HG02571 (cell line): Measurements from ENCODE around the gene MCHR1.
"Not testable (repeated sequence)": the region's sequence is repeated elsewhere in the genome, so short reads cannot be mapped to it uniquely, and the experiment has no call there.

ENCODE experiments used
- ATAC-seq: cut with Tn5 transposase; IDR thresholded peaks from one replicate; pipeline ENCODE4 v1.9.1; 2021; ENCODE audit warnings: mild to moderate bottlenecking, moderate library complexity; ENCODE audit not compliant: unreplicated experiment

The MCHR1 gene

GRCh38 chr22:40687706-40688105 lies 8.4 kb downstream of the MCHR1 start:
- ATAC-seq, result no peak

GRCh38 chr22:40690370-40690769 lies 11.1 kb downstream of the MCHR1 start:
- no peak for ATAC-seq

GRCh38 chr22:40691532-40691931 lies 12.2 kb downstream of the MCHR1 start:
- ATAC-seq, result no peak

GRCh38 chr22:40694411-40694810 lies 15.1 kb downstream of the MCHR1 start:
- ATAC-seq, result no peak

GRCh38 chr22:40701274-40701673 lies 22.0 kb downstream of the MCHR1 start:
- no peak for ATAC-seq

- ATAC-seq, result no peak
These were observed 23.9 kb downstream of the MCHR1 start for GRCh38 chr22:40703174-40703573.

- no peak for ATAC-seq
These were observed 24.5 kb downstream of the MCHR1 start for GRCh38 chr22:40703736-40704135.

- no peak for ATAC-seq
These were observed 26.8 kb downstream of the MCHR1 start for GRCh38 chr22:40705918-40706682.

- no peak for ATAC-seq
These were observed 27.9 kb downstream of the MCHR1 start for GRCh38 chr22:40707154-40707553.

- no peak for ATAC-seq
These were observed 28.9 kb downstream of the MCHR1 start for GRCh38 chr22:40708177-40708576.

GRCh38 chr22:40709752-40710413 lies 30.6 kb downstream of the MCHR1 start:
- ATAC-seq, result no peak

- no peak for ATAC-seq
These were observed 33.0 kb downstream of the MCHR1 start for GRCh38 chr22:40712311-40712710.

- ATAC-seq, result no peak
These were observed 35.4 kb downstream of the MCHR1 start for GRCh38 chr22:40714499-40715337.

GRCh38 chr22:40716116-40716515 lies 36.8 kb downstream of the MCHR1 start:
- ATAC-seq, result no peak

- ATAC-seq, result not testable (repeated sequence)
These were observed 38.4 kb downstream of the MCHR1 start for GRCh38 chr22:40717657-40718056.

- no peak for ATAC-seq
These were observed 39.2 kb downstream of the MCHR1 start for GRCh38 chr22:40718250-40719204.

- ATAC-seq, result no peak
These were observed 40.3 kb downstream of the MCHR1 start for GRCh38 chr22:40719599-40719998.

- not testable (repeated sequence) for ATAC-seq
These were observed 40.9 kb downstream of the MCHR1 start for GRCh38 chr22:40720156-40720537.

GRCh38 chr22:40720538-40721256 lies 41.4 kb downstream of the MCHR1 start:
- ATAC-seq, result no peak

- no peak for ATAC-seq
These were observed 42.0 kb downstream of the MCHR1 start for GRCh38 chr22:40721266-40721665.
